Right lobe of liver (tissue), 4 donors: Measurements from ENCODE around the gene ITGA8.

Source experiments
- POLR2A ChIP-seq: fragments of 450-650 bp; IDR thresholded peaks from one replicate; pipeline ENCODE4 v1.6.1; 2017; ENCODE audit warnings: antibody characterized with exemption, mild to moderate bottlenecking
- TF ChIP-seq, protein P1 (sequence below), 4 donors: fragments of 200-600 bp in 3 of 4; fragments of 450-650 bp in 1 of 4; IDR thresholded peaks; one replicate each; pipeline versions ENCODE4 v1.5.1 to v1.8.0; 2016 to 2022; ENCODE audit warnings: antibody characterized with exemption in 4 of 4, mild to moderate bottlenecking in 2 of 4
- donor health status: DM: no; HTN: no; CAD: no.
- donor health status: DM: no; HTN: no; CAD: no.
- donor health status: DM: no; HTN: yes; CAD: no.

- TF ChIP-seq, protein P1, sequence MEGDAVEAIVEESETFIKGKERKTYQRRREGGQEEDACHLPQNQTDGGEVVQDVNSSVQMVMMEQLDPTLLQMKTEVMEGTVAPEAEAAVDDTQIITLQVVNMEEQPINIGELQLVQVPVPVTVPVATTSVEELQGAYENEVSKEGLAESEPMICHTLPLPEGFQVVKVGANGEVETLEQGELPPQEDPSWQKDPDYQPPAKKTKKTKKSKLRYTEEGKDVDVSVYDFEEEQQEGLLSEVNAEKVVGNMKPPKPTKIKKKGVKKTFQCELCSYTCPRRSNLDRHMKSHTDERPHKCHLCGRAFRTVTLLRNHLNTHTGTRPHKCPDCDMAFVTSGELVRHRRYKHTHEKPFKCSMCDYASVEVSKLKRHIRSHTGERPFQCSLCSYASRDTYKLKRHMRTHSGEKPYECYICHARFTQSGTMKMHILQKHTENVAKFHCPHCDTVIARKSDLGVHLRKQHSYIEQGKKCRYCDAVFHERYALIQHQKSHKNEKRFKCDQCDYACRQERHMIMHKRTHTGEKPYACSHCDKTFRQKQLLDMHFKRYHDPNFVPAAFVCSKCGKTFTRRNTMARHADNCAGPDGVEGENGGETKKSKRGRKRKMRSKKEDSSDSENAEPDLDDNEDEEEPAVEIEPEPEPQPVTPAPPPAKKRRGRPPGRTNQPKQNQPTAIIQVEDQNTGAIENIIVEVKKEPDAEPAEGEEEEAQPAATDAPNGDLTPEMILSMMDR (IDR thresholded peaks at IDR 0.05): no peak
- no peak for TF ChIP-seq POLR2A
These were observed 124.5 kb downstream of the ITGA8 start for GRCh38 chr10:15595260-15595659.
